Measurements from ENCODE around the gene PARN.
"Not testable (repeated sequence)": the region's sequence is repeated elsewhere in the genome, so short reads cannot be mapped to it uniquely, and the experiment has no call there.

GRCh38 chr16:14395710-14396304, 234.3 kb downstream of the PARN start:
- not testable (repeated sequence) for TF ChIP-seq CTCF (conservative IDR thresholded peaks at IDR 0.05 in 1 of 2, IDR thresholded peaks at IDR 0.05 in 1 of 2; ENCODE audit: extremely low read depth in 1 of 2, insufficient read depth in 1 of 2, low read depth in 1 of 2, low read length in 2 of 2); EZH2 (IDR thresholded peaks at IDR 0.05; ENCODE audit: borderline replicate concordance, low read length)

All from mammary epithelial cell (primary cell).